Thyroid gland (tissue), 4 donors: ENCODE results near the gene TRAF7. TPM values are rescaled to one million over a fixed set of nuclear protein-coding genes. Genes with fewer than 3 reads are reported as not detected.

Source experiments
- DNase-seq, 2 donors: peaks; one replicate each; pipeline ENCODE4 v3.0.0-alpha.2; 2019
- H3K27ac ChIP-seq, 3 donors: fragments of 200-600 bp; sonication (generic); 1 replicate in 2 of 3; 2 replicates in 1 of 3; pipeline ENCODE4 v1.5.1; 2016 to 2019; ENCODE audit warnings: mild to moderate bottlenecking in 1 of 3, moderate library complexity in 1 of 3
- H3K27me3 ChIP-seq: fragments of 200-600 bp; sonication (generic); one replicate; pipeline ENCODE4 v1.5.1; 2019
- H3K36me3 ChIP-seq, 2 donors: fragments of 200-600 bp; sonication (generic); one replicate each; pipeline ENCODE4 v1.5.1; 2016 to 2019
- H3K4me1 ChIP-seq, 2 donors: fragments of 200-600 bp; sonication (generic); one replicate each; pipeline ENCODE4 v1.5.1; 2017 to 2019
- H3K4me3 ChIP-seq, 3 donors: fragments of 200-600 bp; sonication (generic); replicated peaks in 1 of 3; 1 replicate in 2 of 3; 2 replicates in 1 of 3; pipeline ENCODE4 v1.5.1; 2016; ENCODE audit warnings: mild to moderate bottlenecking in 1 of 3
- H3K9me3 ChIP-seq: fragments of 200-600 bp; sonication (generic); one replicate; pipeline ENCODE4 v1.5.1; 2017
- POLR2A ChIP-seq, 2 donors: fragments of 450-650 bp; IDR thresholded peaks; one replicate each; pipeline ENCODE4 v1.6.1; 2017; ENCODE audit warnings: antibody characterized with exemption in 2 of 2, mild to moderate bottlenecking in 2 of 2, moderate library complexity in 1 of 2
- WGBS, 2 donors: methylation state at CpG; one replicate each; pipeline ENCODE4 v1.1.5; 2017; 5-methylcytosine and 5-hydroxymethylcytosine counted together
- intact Hi-C: fragments of 100-400 bp; cut with DNase I; formaldehyde crosslinking; loops from one replicate; pipeline ENCODE4 v1.15.1; 2023
- total RNA-seq, 4 donors: library from RNA; depleted of rRNA; stranded (reverse); fragments of >200 nt; gene quantifications; one replicate each; pipeline ENCODE4 v1.2.3, GENCODE V29; 2016
- TF ChIP-seq, protein P1 (sequence below), 6 experiments: fragments of 200-600 bp in 3 of 6; fragments of 450-650 bp in 3 of 6; sonication (generic) in 3 of 6; IDR thresholded peaks; one replicate each; pipeline ENCODE4 v1.5.1; 2016 to 2019; ENCODE audit warnings: antibody characterized with exemption in 6 of 6, mild to moderate bottlenecking in 2 of 6, inconsistent platforms in 1 of 6, moderate library complexity in 1 of 6

TRAF7 gene
- total RNA-seq, 4 donors from 2014 or later = 27.7 to 51.9 (median 41.5) TPM

- intact Hi-C loops = no loop called here
- Histone ChIP-seq H3K9me3 (no peaks in the 10 kb centered on the region), H3K4me1 (no peaks in the 10 kb centered on the region), H3K36me3 (peaks cover 41 to 44% of the 10 kb centered on the region in 2 donors), H3K27me3 (no peaks in the 10 kb centered on the region), H3K27ac (no peak overlapping the region), H3K4me3 (no peak overlapping the region)
- no peak for DNase-seq
- WGBS, 2 donors = 89 to 94% methylated on average over 11 to 22 of the region's 23 CpGs
- TF ChIP-seq, protein P1, sequence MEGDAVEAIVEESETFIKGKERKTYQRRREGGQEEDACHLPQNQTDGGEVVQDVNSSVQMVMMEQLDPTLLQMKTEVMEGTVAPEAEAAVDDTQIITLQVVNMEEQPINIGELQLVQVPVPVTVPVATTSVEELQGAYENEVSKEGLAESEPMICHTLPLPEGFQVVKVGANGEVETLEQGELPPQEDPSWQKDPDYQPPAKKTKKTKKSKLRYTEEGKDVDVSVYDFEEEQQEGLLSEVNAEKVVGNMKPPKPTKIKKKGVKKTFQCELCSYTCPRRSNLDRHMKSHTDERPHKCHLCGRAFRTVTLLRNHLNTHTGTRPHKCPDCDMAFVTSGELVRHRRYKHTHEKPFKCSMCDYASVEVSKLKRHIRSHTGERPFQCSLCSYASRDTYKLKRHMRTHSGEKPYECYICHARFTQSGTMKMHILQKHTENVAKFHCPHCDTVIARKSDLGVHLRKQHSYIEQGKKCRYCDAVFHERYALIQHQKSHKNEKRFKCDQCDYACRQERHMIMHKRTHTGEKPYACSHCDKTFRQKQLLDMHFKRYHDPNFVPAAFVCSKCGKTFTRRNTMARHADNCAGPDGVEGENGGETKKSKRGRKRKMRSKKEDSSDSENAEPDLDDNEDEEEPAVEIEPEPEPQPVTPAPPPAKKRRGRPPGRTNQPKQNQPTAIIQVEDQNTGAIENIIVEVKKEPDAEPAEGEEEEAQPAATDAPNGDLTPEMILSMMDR (IDR thresholded peaks at IDR 0.05) = no peak
Observed at GRCh38 chr16:2176047-2176446, 20.5 kb downstream of the TRAF7 start.

DNA sequence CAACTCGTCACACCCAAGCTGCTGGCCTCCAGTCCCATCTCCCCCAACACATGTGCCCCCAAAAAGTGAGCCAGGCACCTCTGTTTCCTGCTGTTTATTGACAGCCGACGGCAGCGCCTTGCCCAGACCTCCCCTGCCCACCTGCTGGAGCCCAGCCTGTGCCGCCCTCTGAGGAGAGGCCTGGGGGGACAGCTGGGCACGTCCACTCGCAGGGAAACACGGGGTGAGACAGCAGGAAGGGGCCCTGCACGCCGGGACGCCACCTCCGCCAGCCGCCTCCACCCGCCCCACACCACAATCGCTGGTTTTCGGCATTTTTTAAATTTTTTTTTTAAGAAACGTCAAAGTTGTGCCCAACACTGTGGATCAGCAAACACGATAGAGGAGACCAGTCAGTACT, 21.5 kb downstream of the TRAF7 start:
- Histone ChIP-seq H3K27me3 (no peaks in the 10 kb centered on the region), H3K9me3 (no peaks in the 10 kb centered on the region), H3K36me3 (peaks cover 36 to 44% of the 10 kb centered on the region in 2 donors), H3K4me3 (no peak overlapping the region), H3K4me1 (no peaks in the 10 kb centered on the region), H3K27ac (no peak overlapping the region)
- TF ChIP-seq, protein P1 (IDR thresholded peaks at IDR 0.05) = no peak
- TF ChIP-seq POLR2A (IDR thresholded peaks at IDR 0.05) = no peak
- no peak for DNase-seq
- 91 to 94% methylated on average over 18 of the region's 18 CpGs for WGBS, 2 donors
- intact Hi-C loops = no loop called here

- intact Hi-C loops = no loop called here
- no peaks in the 10 kb centered on the region for H3K9me3 ChIP-seq
- no peak overlapping the region for H3K27ac ChIP-seq
- H3K36me3 ChIP-seq = peaks cover 36 to 44% of the 10 kb centered on the region in 2 donors
- no peak overlapping the region for H3K4me3 ChIP-seq
- TF ChIP-seq POLR2A (IDR thresholded peaks at IDR 0.05) = no peak
- TF ChIP-seq, protein P1 (IDR thresholded peaks at IDR 0.05) = no peak
- WGBS, 2 donors = 93 to 97% methylated on average over 19 to 20 of the region's 20 CpGs
- no peaks in the 10 kb centered on the region for H3K27me3 ChIP-seq
- no peak for DNase-seq
- H3K4me1 ChIP-seq = no peaks in the 10 kb centered on the region
Observed at GRCh38 chr16:2177561-2177960, 22.0 kb downstream of the TRAF7 start.

GRCh38 chr16:2178321-2179106, 22.9 kb downstream of the TRAF7 start:
- Histone ChIP-seq H3K4me3 (no peak overlapping the region), H3K9me3 (no peaks in the 10 kb centered on the region), H3K36me3 (peaks cover 29 to 38% of the 10 kb centered on the region in 2 donors), H3K27me3 (no peaks in the 10 kb centered on the region), H3K4me1 (no peaks in the 10 kb centered on the region), H3K27ac (no peak overlapping the region)
- no peak for TF ChIP-seq POLR2A (IDR thresholded peaks at IDR 0.05)
- TF ChIP-seq, protein P1 (IDR thresholded peaks at IDR 0.05) = no peak
- DNase-seq = peak in 1 of 2 donors; percentile 15
- intact Hi-C loops = no loop called here
- WGBS, 2 donors = 10 to 43% methylated on average over 6 to 50 of the region's 106 CpGs

GRCh38 chr16:2179107-2179501, 23.5 kb downstream of the TRAF7 start:
- WGBS, 2 donors = 15 to 76% methylated on average over 6 to 11 of the region's 50 CpGs
- TF ChIP-seq POLR2A (IDR thresholded peaks at IDR 0.05) = no peak
- TF ChIP-seq, protein P1 (IDR thresholded peaks at IDR 0.05) = no peak
- H3K4me3 ChIP-seq = no peak overlapping the region
- no peaks in the 10 kb centered on the region for H3K9me3 ChIP-seq
- H3K36me3 ChIP-seq = peaks cover 23 to 32% of the 10 kb centered on the region in 2 donors
- H3K27ac ChIP-seq = no peak overlapping the region
- no peaks in the 10 kb centered on the region for H3K4me1 ChIP-seq
- DNase-seq = no peak
- H3K27me3 ChIP-seq = no peaks in the 10 kb centered on the region
- intact Hi-C loops = no loop called here
